ENCODE data around the gene KCP.

Gene KCP

GRCh38 chr7:128909625-128910568, 612 bp downstream of the KCP start:
- POLR2A ChIA-PET = no interaction called here

GRCh38 chr7:128908750-128909624, 1.5 kb downstream of the KCP start:
- TF ChIP-seq BHLHE40 (IDR thresholded peaks at IDR 0.05; ENCODE audit: borderline replicate concordance) (no peak), NFRKB (IDR thresholded peaks at IDR 0.05) (no peak), FOXA1 (IDR thresholded peaks at IDR 0.05) (no peak), HDGF (IDR thresholded peaks at IDR 0.05; ENCODE audit: borderline replicate concordance) (no peak), ARNT (IDR thresholded peaks at IDR 0.05) (no peak), TARDBP (IDR thresholded peaks at IDR 0.05) (no peak), SUZ12 (IDR thresholded peaks at IDR 0.05) (no peak), PKNOX1 (IDR thresholded peaks at IDR 0.05) (no peak), FOXK2 (IDR thresholded peaks at IDR 0.05) (no peak), L3MBTL2 (conservative IDR thresholded peaks at IDR 0.05) (no peak), CTBP1 (IDR thresholded peaks at IDR 0.05; ENCODE audit: borderline replicate concordance) (no peak), ZNF384 (IDR thresholded peaks at IDR 0.05) (no peak), SP1 (IDR thresholded peaks at IDR 0.05) (no peak), ELF4 (IDR thresholded peaks at IDR 0.05) (no peak), FOXM1 (IDR thresholded peaks at IDR 0.05; ENCODE audit: borderline replicate concordance) (no peak)
- no peak for DNase-seq (ENCODE audit: extremely low spot score)
- ChIA-PET POLR2A (no interaction called here), CTCF (interaction anchor here (1.0 kb wide), 1 partner anchor 255 kb away, joined by 3 read pairs; no protein-coding TSS in a partner anchor)

More at GRCh38 chr7:128909625-128910568, 612 bp downstream of the KCP start:
- peak; percentile 50 for DNase-seq (ENCODE audit: extremely low spot score)
- TF ChIP-seq FOXK2 (IDR thresholded peaks at IDR 0.05) = no peak
- CTCF ChIA-PET = interaction anchor here (1.0 kb wide), 1 partner anchor 254 kb away, joined by 3 read pairs; no protein-coding TSS in a partner anchor

- ChIA-PET CTCF (interaction anchor here (0.8 kb wide), 1 partner anchor 185 kb away, joined by 6 read pairs; no protein-coding TSS in a partner anchor), POLR2A (no interaction called here)
- DNase-seq (ENCODE audit: extremely low spot score) = no peak
- TF ChIP-seq SP1 (IDR thresholded peaks at IDR 0.05) (no peak), ELF4 (IDR thresholded peaks at IDR 0.05) (peak; percentile 90), NFRKB (IDR thresholded peaks at IDR 0.05) (no peak), BHLHE40 (IDR thresholded peaks at IDR 0.05; ENCODE audit: borderline replicate concordance) (no peak), L3MBTL2 (conservative IDR thresholded peaks at IDR 0.05) (no peak)
Observed at GRCh38 chr7:128906766-128907559, 3.5 kb downstream of the KCP start.

- POLR2A ChIA-PET = no interaction called here
- CTCF ChIA-PET = no interaction called here
- TF ChIP-seq ELF4 (IDR thresholded peaks at IDR 0.05) (no peak), NFRKB (IDR thresholded peaks at IDR 0.05) (no peak), L3MBTL2 (conservative IDR thresholded peaks at IDR 0.05) (no peak), SP1 (IDR thresholded peaks at IDR 0.05) (no peak), HDGF (IDR thresholded peaks at IDR 0.05; ENCODE audit: borderline replicate concordance) (no peak), FOXM1 (IDR thresholded peaks at IDR 0.05; ENCODE audit: borderline replicate concordance) (no peak), LEF1 (IDR thresholded peaks at IDR 0.05; ENCODE audit: borderline replicate concordance) (no peak), ZNF384 (IDR thresholded peaks at IDR 0.05) (no peak), SUZ12 (IDR thresholded peaks at IDR 0.05) (no peak), FOXA1 (IDR thresholded peaks at IDR 0.05) (no peak)
- no peak for DNase-seq (ENCODE audit: extremely low spot score)
Observed at GRCh38 chr7:128906001-128906765, 4.3 kb downstream of the KCP start.

- ChIA-PET CTCF (no interaction called here), POLR2A (no interaction called here)
- no peak for TF ChIP-seq FOXM1 (IDR thresholded peaks at IDR 0.05; ENCODE audit: borderline replicate concordance)
- TF ChIP-seq PKNOX1 (IDR thresholded peaks at IDR 0.05) = 0 out of 2 replicates have a peak, but pooled peaks have one; percentile 35
- peak; percentile 73 for DNase-seq (ENCODE audit: extremely low spot score)
Observed at GRCh38 chr7:128904381-128905197, 5.9 kb downstream of the KCP start.
